Skeletal muscle satellite cell (primary cell): ENCODE measurements around the gene FREM1.

Experiments
- H3K27me3 ChIP-seq: 2 replicates; pipeline ENCODE4 v1.7.0; 2013; ENCODE audit warnings: low read length; ENCODE audit not compliant: control insufficient read depth, insufficient read depth
- H3K36me3 ChIP-seq: 2 replicates; pipeline ENCODE4 v1.7.0; 2013; ENCODE audit warnings: mild to moderate bottlenecking, control low read depth, low read length; ENCODE audit not compliant: insufficient read depth
- H3K4me1 ChIP-seq: 2 replicates; pipeline ENCODE4 v1.7.0; 2013; ENCODE audit warnings: low read length; ENCODE audit not compliant: control insufficient read depth, insufficient read depth
- H3K4me2 ChIP-seq: 2 replicates; pipeline ENCODE4 v1.7.0; 2013; ENCODE audit warnings: mild to moderate bottlenecking, low read length
- H3K4me3 ChIP-seq: 2 replicates; pipeline ENCODE4 v1.7.0; 2013; ENCODE audit warnings: low read length
- H3K9ac ChIP-seq: 2 replicates; pipeline ENCODE4 v1.7.0; 2013; ENCODE audit warnings: mild to moderate bottlenecking, low read depth, low read length, moderate library complexity
- H3K9me3 ChIP-seq: replicated peaks from 2 replicates; pipeline ENCODE4 v1.7.0; 2013; ENCODE audit warnings: mild to moderate bottlenecking, control low read depth, low read length

Gene FREM1

DNA sequence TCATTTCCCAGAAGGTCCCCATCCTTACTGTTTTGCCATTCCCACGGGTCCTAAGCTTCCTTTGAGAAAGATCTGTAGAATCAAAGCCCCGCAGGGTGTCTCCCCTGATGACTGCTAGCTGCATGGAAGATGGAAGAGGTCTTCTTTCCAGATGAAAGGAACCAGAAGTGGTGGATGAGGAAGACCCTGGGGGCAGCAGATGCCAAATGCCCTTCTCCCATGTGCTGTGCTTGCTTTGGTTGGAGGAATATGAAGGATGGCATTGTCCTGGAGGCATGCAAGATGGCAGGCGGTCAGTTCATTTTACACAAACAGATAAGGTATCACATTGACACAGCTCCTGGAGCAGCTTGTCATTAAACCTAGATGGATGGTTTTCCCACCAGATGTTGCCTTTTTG lies 161.9 kb downstream of the FREM1 start:
- H3K4me3 ChIP-seq = no peak overlapping the region
- H3K4me1 ChIP-seq = no peaks in the 10 kb centered on the region
- H3K27me3 ChIP-seq = peaks cover 13% of the 10 kb centered on the region
- no peaks in the 10 kb centered on the region for H3K36me3 ChIP-seq
- H3K4me2 ChIP-seq = no peak overlapping the region
- no peak overlapping the region for H3K9ac ChIP-seq
- H3K9me3 ChIP-seq = no peaks in the 10 kb centered on the region

DNA sequence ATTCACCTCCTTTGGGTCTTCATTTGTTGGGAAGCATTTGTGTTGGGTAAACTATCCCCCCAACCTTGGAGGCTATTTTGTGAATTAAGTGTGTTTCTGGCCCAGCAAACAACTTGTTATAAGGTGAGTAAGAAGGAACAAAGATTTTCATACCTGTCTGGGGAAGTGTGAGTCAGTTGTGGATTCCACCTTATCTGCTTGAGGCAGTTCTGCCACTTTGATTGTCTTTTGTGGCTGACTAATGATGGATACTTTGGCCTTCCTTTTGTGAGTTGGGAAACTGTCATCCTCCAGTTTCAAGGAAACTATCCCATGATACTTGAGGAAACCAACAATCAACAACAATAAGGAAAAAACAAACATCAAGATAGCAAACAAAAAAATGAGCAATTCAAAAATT lies 163.1 kb downstream of the FREM1 start:
- H3K4me1 ChIP-seq = no peaks in the 10 kb centered on the region
- no peak overlapping the region for H3K9ac ChIP-seq
- no peak overlapping the region for H3K4me2 ChIP-seq
- H3K27me3 ChIP-seq = peaks cover 9% of the 10 kb centered on the region
- H3K36me3 ChIP-seq = no peaks in the 10 kb centered on the region
- no peaks in the 10 kb centered on the region for H3K9me3 ChIP-seq
- H3K4me3 ChIP-seq = no peak overlapping the region

DNA sequence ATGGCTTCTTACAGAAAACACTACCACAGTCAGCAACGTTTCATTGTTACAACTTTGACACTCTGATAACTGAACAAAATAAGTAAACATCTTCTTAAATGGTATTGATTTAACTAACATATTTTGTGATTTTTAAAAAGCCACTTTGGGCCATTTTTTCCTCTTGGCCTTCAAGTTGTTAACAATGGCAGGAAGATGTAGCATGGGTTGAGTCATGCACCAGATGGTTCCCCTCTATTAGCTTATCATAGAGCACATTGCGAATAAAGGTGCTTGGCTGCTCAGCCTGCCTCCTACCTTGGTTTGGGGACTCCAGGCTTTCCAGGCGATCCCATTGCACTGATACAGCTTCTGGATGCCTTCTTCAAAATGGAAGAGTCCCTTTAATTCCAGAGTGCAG lies 163.6 kb downstream of the FREM1 start:
- H3K27me3 ChIP-seq = peaks cover 9% of the 10 kb centered on the region
- H3K9ac ChIP-seq = no peak overlapping the region
- no peaks in the 10 kb centered on the region for H3K36me3 ChIP-seq
- no peaks in the 10 kb centered on the region for H3K9me3 ChIP-seq
- no peak overlapping the region for H3K4me2 ChIP-seq
- H3K4me1 ChIP-seq = no peaks in the 10 kb centered on the region
- no peak overlapping the region for H3K4me3 ChIP-seq

DNA sequence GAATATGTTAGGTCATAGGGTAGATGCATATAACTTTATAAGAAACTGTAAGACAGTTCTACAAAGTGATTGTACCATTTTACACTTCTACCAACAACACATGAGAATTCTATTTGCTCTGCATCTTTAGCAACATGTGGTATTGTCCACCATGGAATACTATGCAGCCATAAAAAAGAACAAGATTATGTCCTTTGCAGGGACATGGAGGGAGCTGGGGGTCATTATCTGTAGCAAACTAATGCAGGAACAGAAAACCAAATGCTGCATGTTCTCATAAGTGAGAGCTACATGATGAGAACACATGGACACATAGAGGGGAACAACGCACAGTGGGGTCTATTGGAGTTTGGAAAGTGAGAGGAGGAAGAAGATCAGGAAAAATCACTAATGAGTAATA lies 165.5 kb downstream of the FREM1 start:
- no peak overlapping the region for H3K9ac ChIP-seq
- H3K4me2 ChIP-seq = no peak overlapping the region
- no peaks in the 10 kb centered on the region for H3K36me3 ChIP-seq

DNA sequence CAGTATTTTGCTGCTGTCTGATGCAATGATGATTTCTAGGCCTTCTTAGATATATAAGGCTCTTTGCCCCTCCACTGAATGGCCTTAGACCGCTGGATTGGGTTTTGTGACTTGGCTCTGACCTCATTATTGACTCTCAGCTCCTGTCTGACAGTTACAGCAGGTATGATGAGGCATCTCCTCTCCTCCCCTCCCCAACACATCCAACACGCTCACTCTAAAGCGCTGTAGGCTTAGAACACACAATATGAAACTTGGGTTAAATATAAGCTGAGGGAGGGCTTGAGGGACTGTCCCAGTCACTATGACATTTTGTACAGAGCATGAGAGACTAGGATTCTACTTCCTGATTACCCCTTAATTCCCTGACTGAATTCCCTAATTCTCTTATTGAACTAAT lies 168.9 kb downstream of the FREM1 start:
- Histone ChIP-seq H3K36me3 (no peaks in the 10 kb centered on the region), H3K4me1 (no peaks in the 10 kb centered on the region), H3K9ac (no peak overlapping the region), H3K27me3 (peaks cover 4% of the 10 kb centered on the region), H3K4me3 (no peak overlapping the region), H3K9me3 (no peaks in the 10 kb centered on the region), H3K4me2 (no peak overlapping the region)

More for the DNA sequence above, 165.5 kb downstream of the FREM1 start:
- no peaks in the 10 kb centered on the region for H3K9me3 ChIP-seq
- H3K4me1 ChIP-seq = no peaks in the 10 kb centered on the region
- no peak overlapping the region for H3K4me3 ChIP-seq
- H3K27me3 ChIP-seq = peaks cover 5% of the 10 kb centered on the region

DNA sequence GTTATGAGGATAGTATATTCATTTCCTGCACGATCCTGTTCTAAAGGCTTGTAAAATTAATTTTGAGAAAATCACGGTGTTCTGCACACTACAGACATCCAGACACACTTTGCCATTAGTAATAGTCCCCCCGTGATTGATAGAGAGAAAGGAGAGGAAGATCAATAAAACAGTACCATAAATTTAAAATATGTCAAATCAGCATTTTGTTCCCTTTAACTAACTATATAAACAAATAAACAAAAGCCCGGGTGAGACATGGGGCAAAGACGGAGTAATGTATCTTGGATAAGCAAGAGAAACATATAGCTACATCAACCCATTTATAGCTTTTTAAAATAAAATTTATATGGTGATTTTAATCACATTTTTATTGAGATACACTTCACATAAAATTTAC lies 177.1 kb downstream of the FREM1 start:
- no peak overlapping the region for H3K9ac ChIP-seq
- H3K27me3 ChIP-seq = peaks cover 15% of the 10 kb centered on the region
- H3K36me3 ChIP-seq = no peaks in the 10 kb centered on the region
- H3K4me1 ChIP-seq = no peaks in the 10 kb centered on the region
- H3K4me2 ChIP-seq = no peak overlapping the region
- H3K9me3 ChIP-seq = no peaks in the 10 kb centered on the region
- H3K4me3 ChIP-seq = no peak overlapping the region

DNA sequence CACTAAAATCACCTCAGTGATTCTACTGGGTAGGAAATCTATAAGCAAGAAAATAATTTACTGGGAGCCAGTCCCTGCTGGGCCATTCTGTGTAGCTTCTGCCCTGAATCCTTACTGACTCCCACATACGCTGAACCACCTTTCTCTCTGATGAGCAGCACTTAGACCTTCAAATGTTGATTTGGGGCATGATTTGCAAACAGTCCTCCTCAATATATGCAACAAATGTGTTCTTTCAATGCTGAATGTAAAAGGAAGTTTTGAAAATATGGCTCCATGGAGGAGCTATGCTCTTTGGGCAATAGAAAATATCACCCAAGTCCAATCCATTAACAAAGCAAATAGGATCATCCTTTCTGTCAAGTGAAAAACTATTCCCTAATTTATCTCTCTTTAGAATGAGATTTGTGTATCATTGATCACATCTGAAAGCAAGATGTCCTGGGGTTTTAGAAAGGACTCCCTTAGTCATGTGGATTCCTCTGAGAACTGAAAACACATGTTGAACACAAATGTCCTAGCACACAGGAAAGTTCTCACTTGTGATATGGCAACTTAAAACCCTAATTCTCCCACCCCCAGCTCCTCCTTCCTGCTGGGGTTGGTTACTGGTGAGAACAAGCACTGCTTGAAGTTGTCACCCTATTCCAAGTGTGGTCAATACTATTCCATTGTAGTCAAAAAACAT lies 178.8 kb downstream of the FREM1 start:
- H3K4me1 ChIP-seq = no peaks in the 10 kb centered on the region
- H3K27me3 ChIP-seq = peaks cover 12% of the 10 kb centered on the region
- no peaks in the 10 kb centered on the region for H3K36me3 ChIP-seq
- no peak overlapping the region for H3K4me2 ChIP-seq
- H3K9ac ChIP-seq = no peak overlapping the region
- H3K9me3 ChIP-seq = no peaks in the 10 kb centered on the region
- H3K4me3 ChIP-seq = no peak overlapping the region

DNA sequence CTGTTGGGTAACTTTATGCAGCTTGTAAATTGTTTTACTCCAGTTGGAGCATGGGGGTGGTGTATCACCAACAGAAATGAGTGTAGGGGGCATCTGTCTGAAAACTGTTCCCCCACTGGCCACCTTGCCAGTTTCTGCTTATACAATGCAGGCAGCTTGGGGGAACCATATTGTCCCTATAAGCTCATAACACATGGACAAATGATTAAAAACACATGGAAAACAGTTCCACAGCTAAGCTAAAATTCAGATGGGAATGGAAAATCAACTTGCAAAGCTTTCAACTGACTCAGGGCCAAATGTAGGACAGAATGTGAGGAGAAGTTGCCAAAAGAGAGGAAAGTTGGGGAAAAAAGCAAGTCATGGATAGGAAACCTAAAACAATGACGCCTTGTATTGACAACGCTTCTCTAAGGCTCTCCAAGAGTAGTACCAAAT lies 179.7 kb downstream of the FREM1 start:
- H3K9me3 ChIP-seq = no peaks in the 10 kb centered on the region
- no peaks in the 10 kb centered on the region for H3K36me3 ChIP-seq
- H3K4me2 ChIP-seq = no peak overlapping the region
- H3K9ac ChIP-seq = no peak overlapping the region
- H3K4me3 ChIP-seq = no peak overlapping the region
- H3K27me3 ChIP-seq = peaks cover 12% of the 10 kb centered on the region
- no peaks in the 10 kb centered on the region for H3K4me1 ChIP-seq

DNA sequence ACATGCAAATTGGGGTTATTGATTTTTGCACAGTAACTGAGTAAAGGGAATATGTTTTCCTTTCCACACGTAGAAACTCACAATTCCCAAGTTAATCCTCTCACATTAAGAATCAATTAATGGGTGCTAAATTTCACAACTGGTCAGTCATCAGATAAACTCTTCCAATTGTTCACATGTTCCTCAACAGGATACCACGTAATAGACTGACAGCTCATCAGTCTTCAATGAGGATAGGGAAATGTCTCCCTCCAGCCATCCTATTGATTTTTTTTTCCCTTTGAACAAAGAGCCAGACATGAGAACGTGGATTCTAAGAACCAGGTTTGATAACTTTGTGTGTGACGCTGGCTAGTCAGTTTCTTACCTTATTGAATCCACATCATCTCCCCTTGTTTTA lies 186.9 kb downstream of the FREM1 start:
- H3K4me2 ChIP-seq = no peak overlapping the region
- H3K9me3 ChIP-seq = no peaks in the 10 kb centered on the region
- H3K36me3 ChIP-seq = no peaks in the 10 kb centered on the region
- H3K27me3 ChIP-seq = peaks cover 25% of the 10 kb centered on the region
- H3K4me3 ChIP-seq = no peak overlapping the region
- H3K4me1 ChIP-seq = no peaks in the 10 kb centered on the region
- no peak overlapping the region for H3K9ac ChIP-seq

DNA sequence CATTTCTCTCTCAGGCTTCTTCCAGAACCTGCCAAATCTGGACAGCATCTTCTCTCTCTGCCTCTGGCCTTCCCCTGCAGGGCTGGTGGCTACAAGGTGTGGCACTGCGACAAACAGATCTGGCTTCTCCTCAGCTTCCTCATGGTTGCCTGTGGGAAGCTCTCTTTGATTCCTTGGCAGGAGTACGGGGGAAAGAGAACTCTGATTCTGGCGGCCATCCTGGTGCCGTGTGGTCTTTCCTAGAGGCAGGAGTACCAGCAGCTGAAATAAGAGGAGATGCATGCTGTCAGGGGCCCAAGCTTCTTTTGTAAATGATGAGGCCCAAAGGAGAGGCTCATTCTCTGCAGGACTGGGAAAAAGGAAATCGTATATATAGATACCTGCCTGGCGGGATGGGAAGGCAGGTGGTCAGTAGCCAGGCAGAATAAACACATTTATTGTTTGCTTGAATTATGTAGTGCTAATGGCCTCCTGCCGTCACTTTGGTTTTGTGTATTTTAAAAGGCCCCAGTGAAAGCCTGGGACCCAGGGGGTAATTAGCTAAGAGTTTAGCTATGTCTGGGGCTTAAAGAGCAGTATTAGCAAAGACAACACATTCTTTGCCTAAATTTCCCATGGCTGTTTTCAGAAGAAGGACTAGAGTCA lies 187.7 kb downstream of the FREM1 start, which contains the start of gene CER1:
TSS of gene CER1 (minus strand) at position 343 of the 645 bp plus-strand sequence. CDS start at position 282, 61 bp downstream.
- Histone ChIP-seq H3K9me3 (no peaks in the 10 kb centered on the region), H3K36me3 (no peaks in the 10 kb centered on the region)

DNA sequence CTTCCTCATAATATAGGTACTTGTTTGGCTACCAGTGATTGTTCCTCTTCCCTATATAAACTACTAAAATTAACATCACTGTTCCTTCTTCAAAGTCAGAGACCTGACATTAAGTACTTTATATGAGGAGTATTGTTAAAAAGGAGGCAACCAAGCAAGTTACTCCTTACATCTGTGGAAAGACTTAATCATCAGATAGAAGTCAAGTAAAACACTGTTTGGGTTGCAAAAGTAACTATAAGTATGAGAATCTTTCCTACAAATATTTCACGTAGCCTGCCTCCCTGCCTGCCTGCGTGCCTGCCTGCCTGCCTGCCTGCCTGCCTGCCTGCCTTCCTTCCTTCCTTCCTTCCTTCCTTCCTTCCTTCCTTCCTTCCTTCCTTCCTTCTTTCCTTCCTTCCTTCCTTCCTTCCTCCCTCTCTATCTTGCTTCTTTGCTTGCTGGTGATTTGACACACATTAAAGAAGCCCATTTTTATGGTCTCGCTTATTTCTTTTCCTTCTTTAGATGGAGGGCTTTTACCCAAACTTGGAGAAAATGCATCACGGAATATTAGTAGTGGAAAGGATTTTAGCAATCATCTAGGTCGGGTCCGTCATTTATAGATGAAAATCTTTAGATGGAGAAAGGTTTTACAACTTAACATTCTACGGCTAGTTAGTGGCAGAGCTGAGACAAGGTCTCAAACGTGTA lies 190.9 kb downstream of the FREM1 start:
- H3K36me3 ChIP-seq = no peaks in the 10 kb centered on the region
- no peaks in the 10 kb centered on the region for H3K9me3 ChIP-seq
- H3K4me3 ChIP-seq = no peak overlapping the region
- H3K4me1 ChIP-seq = no peaks in the 10 kb centered on the region
- H3K9ac ChIP-seq = no peak overlapping the region
- peaks cover 28% of the 10 kb centered on the region for H3K27me3 ChIP-seq
- H3K4me2 ChIP-seq = no peak overlapping the region

More for the DNA sequence above, 187.7 kb downstream of the FREM1 start, which contains the start of gene CER1:
- Histone ChIP-seq H3K4me1 (no peaks in the 10 kb centered on the region), H3K4me3 (no peak within 1 kb of the TSS), H3K27me3 (peaks cover 25% of the 10 kb centered on the region), H3K4me2 (no peak within 1 kb of the TSS), H3K9ac (no peak within 1 kb of the TSS)
